ENCODE data around the gene B3GAT2.

DNA sequence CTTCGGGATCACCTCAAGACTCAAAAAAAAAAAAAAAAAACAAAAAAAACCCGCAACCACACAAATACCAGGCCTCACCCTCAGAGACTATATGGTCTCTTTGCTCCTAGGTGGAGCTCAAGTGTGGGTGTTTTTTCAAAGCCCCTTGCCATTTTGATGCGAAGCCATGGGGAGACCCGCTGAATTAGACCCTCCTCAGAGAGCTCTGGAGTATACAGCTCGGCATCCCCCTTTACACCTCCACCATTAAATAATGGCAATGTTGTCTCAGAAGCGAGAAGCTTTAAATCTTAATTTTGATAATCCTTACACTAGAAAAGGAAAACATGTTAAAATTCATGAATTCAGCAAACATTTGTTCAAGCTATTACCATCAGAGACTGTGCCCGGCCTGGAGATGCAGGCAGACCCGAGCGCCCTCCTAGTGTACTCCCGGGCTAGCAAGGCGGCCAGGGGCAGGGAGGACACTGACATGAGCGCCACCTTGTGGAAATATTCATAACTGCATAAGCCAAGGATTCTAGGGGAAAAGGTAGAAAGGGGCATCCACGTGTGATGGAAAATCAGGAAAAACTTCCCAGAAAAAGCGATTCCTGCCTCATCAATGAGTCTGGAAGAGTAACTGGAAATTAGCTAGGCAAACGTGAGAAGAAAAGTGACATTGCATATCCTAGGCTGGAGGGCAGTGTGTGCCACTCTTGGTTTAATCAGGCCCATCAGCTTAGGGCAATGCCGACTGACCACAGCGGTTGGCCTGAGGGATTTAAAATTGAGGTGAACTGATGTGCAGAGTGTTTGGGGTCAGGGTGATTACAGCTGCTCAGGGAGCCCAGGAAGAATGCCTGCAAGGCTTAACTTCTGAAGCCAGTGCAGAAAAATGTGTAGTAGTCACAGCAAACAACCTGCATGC is 72.5 kb downstream of the B3GAT2 start:
- TF ChIP-seq, protein P1, sequence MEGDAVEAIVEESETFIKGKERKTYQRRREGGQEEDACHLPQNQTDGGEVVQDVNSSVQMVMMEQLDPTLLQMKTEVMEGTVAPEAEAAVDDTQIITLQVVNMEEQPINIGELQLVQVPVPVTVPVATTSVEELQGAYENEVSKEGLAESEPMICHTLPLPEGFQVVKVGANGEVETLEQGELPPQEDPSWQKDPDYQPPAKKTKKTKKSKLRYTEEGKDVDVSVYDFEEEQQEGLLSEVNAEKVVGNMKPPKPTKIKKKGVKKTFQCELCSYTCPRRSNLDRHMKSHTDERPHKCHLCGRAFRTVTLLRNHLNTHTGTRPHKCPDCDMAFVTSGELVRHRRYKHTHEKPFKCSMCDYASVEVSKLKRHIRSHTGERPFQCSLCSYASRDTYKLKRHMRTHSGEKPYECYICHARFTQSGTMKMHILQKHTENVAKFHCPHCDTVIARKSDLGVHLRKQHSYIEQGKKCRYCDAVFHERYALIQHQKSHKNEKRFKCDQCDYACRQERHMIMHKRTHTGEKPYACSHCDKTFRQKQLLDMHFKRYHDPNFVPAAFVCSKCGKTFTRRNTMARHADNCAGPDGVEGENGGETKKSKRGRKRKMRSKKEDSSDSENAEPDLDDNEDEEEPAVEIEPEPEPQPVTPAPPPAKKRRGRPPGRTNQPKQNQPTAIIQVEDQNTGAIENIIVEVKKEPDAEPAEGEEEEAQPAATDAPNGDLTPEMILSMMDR (IDR thresholded peaks at IDR 0.05), result peak; percentile 79 to 96 (median 88)
- no peak for TF ChIP-seq POLR2A (IDR thresholded peaks at IDR 0.05)
- no peak for TF ChIP-seq POLR2AphosphoS5 (IDR thresholded peaks at IDR 0.05)

Data from prostate gland (tissue), 2 donors.